HG03045 (cell line): ENCODE results near the gene COX6A2.

Source experiments
- ATAC-seq: cut with Tn5 transposase; IDR thresholded peaks from one replicate; pipeline ENCODE4 v1.9.1; 2021; ENCODE audit warnings: mild to moderate bottlenecking, moderate library complexity; ENCODE audit not compliant: unreplicated experiment

COX6A2 gene

DNA sequence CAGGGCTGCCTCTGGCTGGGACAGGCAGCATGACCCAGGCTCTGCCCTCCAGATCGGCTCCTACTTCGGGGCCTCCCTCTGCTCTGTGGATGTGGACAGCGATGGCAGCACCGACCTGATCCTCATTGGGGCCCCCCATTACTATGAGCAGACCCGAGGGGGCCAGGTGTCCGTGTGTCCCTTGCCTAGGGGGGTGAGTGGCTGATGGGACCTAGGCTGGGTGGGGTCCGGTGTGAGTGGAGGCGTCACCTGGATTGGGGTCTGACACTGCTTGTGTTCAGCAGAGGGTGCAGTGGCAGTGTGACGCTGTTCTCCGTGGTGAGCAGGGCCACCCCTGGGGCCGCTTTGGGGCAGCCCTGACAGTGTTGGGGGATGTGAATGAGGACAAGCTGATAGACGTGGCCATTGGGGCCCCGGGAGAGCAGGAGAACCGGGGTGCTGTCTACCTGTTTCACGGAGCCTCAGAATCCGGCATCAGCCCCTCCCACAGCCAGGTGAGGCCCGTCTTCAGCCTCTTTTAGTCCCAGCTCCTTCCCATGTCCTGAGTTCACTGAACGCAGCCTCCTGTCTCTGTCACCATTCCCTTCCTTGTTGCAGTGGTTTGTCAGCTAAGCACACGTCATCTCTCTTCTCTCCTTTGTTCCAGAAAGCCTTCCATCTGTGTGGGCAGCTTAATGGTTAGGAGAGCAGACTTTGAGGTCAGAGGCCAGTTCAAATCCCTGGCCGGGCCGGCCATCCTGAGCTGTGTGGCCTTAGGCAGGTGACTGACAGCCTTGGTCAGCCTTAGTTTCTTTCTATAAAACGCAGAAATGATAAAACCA is 16.9 kb downstream of the COX6A2 start:
- no peak for ATAC-seq

DNA sequence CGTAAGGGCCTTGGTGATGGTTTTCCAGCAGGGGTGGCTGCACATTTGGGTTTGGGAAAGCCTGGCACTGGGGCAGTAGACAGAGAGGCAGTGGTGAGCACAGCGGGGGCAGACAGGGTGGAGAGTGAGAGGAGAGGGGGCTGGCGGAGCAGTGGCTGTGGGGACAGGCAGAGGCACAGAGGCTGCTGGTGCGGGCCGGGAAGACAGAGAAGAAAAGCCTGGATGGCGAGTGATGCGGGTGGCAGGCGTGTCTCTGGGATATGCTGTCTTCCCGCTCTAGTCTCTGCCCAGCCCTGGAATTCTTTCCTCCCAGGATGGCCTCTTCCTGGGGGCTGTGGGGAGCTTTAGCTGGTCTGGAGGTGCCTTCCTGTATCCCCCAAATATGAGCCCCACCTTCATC is 18.1 kb downstream of the COX6A2 start:
- ATAC-seq: no peak

DNA sequence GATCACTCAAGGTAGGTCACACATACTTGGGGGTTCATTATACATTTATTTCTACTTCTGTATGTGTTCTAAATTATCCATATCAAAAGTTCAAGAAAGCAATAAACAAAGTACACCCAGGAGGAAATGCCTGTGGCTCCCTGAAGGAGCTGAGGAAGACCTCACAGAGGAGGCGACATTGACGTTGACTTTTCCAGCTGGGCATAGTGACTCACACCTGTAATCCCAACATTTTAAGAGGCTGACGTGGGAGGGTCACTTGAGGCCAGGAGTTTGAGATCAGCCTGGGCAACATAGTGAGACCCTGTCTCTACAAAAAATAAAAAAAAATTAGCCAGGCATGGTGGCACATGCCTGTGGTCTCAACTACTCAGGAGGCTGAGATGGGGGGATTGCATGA is 18.7 kb downstream of the COX6A2 start:
- ATAC-seq: no peak

DNA sequence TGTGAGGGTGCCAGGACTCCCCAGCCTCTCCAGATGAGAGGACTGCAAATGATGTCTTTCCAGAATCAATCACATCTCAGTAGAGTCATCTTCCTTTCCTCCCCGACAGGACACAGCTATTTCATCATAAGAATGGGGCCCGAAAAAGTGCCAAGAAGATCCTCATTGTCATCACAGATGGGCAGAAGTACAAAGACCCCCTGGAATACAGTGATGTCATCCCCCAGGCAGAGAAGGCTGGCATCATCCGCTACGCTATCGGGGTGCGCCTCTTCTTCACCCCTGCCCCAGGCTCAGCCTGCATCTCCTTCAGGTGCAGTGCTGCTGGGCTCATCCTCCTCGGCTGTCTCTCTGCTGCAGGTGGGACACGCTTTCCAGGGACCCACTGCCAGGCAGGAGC is 20.8 kb downstream of the COX6A2 start:
- no peak for ATAC-seq

- ATAC-seq: no peak
These were observed 23.7 kb downstream of the COX6A2 start for GRCh38 chr16:31404353-31405064.

DNA sequence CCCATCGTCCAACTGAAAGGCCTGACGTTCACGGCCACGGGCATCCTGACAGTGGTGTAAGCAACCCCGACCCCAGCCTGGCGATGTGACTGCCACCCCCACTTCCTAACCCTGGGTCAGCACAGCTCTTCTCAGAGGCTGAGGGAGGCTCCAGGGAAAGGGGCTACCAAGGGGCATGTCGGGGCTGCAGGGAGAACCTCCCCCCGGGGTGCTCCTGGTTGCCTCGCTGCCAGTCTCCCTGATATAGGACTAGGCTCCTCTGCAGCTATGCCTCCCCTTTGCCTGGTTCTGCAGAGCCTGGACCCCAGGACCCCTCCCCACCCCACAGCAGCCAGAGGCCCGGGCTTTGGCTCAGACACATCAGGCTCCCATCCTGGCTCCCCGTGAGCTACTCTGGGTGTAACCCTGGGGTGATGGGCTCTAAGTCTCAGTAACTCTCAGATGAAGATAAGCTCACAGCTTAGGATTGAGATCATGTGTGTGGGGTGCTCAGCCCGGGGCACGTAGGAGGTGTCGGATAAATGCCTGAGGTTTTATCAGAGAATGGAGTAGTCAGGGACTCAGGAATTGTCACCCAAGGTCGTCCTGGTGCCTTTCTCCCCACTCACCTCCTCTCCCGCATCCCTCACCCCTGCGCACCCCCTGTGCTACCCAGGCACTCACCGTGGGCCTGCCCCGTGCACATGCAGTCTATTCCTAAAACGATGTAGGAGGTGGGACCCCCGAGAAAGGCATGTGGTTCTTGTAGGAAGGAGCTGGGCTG is 24.4 kb downstream of the COX6A2 start:
- ATAC-seq: no peak

DNA sequence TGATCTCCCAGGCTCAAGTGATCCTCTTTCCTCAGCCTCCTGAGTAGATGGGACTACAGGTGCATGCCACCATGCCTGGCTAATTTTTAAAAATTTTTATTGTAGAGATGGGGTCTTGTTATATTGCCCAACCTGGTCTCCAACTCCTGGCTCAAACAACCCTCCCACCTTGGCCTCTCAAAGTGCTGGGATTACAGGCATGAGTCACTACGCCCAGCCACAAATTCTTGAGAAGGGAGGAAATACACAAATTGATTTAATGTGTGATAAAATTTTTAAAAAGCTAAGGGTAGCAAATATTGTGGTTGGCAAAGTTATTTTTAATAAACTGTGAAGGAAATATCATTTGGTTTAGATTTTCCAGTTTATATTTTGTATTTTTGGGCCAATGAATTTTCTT is 25.5 kb downstream of the COX6A2 start:
- ATAC-seq: no peak

DNA sequence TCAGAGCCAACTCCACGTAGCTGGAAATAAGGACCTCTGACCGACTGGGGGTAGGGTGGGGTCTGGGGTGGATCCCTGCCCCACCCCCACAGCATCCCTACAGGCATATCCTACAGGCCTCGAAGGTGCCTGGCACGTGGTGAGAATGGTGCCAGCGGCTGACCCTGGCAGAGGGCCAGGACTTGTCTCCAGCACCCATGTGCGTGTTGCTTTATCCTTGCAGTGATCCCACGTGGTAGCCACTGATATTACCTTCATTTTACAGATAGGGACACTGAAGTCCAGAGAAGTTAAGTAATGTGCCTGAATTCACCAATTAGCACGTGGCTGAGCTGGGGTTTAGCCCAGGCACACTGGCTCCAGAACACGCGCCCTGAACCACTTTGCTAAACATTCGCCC is 26.7 kb downstream of the COX6A2 start:
- no peak for ATAC-seq

- ATAC-seq: no peak
These were observed 28.0 kb downstream of the COX6A2 start for GRCh38 chr16:31400191-31400590.

GRCh38 chr16:31397701-31398100 is 30.5 kb downstream of the COX6A2 start:
- no peak for ATAC-seq

- no peak for ATAC-seq
These were observed 31.0 kb downstream of the COX6A2 start for GRCh38 chr16:31397096-31397660.

DNA sequence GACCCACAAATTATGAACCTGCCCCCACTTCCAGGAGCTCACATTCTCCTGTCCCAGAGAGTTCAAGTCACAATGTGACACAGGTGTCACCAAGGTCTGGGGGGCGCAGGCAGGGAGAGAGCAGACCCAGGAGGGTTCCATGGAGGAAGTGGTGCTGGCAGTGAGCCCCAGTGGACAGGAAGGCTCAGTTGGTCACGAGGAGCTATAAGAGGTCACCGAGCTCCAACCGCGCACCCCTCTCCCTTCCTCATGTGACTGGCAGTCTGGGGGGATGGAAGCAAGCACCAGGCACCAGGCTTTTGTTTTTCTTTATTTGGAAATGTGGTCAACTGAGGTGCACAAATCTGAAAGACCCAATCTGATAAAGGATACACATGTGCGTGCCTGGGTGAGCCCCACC is 32.5 kb downstream of the COX6A2 start:
- no peak for ATAC-seq

DNA sequence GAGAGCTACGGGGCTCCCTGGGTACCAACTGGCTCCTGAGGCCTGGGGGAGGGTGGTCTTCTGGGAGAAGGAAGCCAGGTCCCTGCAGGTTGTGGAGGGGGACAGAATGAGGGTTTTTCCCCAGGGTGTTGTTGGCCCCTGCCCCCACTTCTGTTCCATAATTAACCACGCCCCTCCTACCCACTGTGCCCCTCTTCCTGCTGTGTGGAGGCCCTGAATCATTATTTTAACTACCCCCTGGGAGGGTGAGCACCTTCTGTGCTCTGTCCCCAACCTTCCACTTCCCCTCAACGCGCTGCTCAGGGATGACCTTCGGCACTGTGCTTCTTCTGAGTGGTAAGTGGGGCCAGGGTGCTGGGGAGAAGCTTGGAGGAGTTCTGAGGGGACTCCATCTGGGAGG is 35.1 kb downstream of the COX6A2 start, which contains the start of gene ITGAD:
Gene ITGAD, plus strand, starts transcription at position 280 of the 400 bp plus-strand sequence. Its CDS starts 26 bp downstream, at position 306.
- no peak for ATAC-seq

- no peak for ATAC-seq
These were observed 37.6 kb downstream of the COX6A2 start for GRCh38 chr16:31390504-31391041.

- ATAC-seq: no peak
These were observed 39.6 kb downstream of the COX6A2 start for GRCh38 chr16:31388535-31388934.

- ATAC-seq: no peak
These were observed 41.8 kb downstream of the COX6A2 start for GRCh38 chr16:31386157-31386984.

DNA sequence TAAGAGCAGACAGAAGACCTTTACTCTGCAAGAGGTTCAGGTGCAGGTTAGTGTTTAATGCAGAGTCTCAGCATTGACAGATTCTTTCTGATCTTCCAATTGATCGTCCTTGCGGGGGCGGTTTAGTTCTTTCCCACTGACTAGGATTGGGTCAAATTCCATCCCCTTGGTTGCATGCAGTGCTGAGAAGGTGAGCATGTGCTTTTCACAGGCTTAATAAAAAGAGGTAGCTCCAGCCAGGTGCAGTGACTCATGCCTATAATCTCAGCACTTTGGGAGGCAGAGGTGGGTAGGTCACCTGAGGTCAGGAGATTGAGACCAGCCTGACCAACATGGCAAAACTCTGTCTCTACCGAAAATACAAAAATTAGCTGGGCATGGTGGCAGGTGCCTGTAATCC is 42.5 kb downstream of the COX6A2 start:
- no peak for ATAC-seq

DNA sequence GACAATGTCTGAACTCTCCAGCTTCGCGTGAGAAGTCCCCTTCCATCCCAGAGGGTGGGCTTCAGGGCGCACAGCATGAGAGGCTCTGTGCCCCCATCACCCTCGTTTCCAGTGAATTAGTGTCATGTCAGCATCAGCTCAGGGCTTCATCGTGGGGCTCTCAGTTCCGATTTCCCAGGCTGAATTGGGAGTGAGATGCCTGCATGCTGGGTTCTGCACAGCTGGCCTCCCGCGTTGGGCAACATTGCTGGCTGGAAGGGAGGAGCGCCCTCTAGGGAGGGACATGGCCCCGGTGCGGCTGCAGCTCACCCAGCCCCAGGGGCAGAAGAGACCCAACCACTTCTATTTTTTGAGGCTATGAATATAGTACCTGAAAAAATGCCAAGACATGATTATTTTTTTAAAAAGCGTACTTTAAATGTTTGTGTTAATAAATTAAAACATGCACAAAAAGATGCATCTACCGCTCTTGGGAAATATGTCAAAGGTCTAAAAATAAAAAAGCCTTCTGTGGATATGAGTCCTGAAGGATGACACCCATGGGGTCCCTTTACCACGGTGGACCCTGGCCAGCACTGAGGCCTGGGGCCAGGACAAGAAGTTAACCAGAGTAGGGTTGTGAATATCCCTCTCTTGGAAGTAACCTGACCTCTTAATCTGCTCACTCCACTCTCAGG is 45.5 kb downstream of the COX6A2 start:
- ATAC-seq: no peak

GRCh38 chr16:31380201-31380600 is 48.0 kb downstream of the COX6A2 start:
- no peak for ATAC-seq
